RKO (cell line): ENCODE measurements around the gene BMP4.
"Not testable (repeated sequence)": the region's sequence is repeated elsewhere in the genome, so short reads cannot be mapped to it uniquely, and the experiment has no call there.

ENCODE experiments used
- DNase-seq: peaks from one replicate; pipeline ENCODE4 v3.0.0-alpha.2; 2016; ENCODE audit warnings: low spot score

BMP4 gene

GRCh38 chr14:53956427-53957201 lies at the start of gene BMP4:
BMP4 (minus strand) TSS chr14:53956825; CDS start chr14:53952222, 4,603 bp downstream.
- DNase-seq, result peak; percentile 38

- DNase-seq, result no peak
Observed at GRCh38 chr14:54003064-54003463, 46.4 kb upstream of the BMP4 start.

DNA sequence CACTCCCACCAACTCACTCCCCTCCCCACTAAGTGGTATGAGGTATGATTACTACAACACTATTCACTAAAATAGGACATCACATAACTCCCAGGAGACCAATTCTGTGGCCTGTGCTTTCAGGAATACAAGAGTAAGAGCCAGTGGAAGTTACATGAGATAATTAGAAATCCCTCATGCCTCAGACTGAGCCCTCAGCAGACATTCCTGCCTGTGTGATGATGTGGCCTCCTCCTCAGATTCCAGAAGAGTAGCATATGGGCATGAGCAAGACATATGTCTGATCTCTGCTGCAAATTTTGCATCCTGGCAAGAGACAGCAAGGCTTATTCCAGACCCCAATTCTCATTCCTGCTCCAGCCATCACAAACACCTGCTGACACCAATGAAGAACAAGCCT lies 46.0 kb upstream of the BMP4 start:
- DNase-seq, result no peak

GRCh38 chr14:54001189-54001878 lies 44.7 kb upstream of the BMP4 start:
- no peak for DNase-seq

DNA sequence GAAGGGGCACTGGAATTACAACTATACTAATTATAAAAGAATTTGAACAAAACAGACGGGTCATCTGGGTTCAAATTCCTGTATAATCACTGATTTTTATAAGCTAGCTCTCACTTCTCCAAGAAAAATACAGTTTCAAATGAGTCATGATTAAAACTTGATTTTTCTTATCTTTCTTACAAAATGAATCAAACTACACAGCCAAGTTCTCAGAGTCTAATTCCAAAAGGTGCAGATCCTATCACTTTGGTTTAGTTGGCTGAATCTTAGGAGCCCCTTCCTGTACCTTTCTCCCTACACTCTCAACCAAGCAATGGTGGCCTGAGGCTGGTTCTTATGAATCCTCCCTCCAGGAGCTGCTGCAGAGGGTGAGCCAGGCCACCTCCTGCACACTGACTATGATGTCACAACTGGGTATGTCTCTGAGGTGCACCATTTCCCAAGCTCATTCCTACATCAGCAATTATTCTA lies 43.8 kb upstream of the BMP4 start:
- no peak for DNase-seq

GRCh38 chr14:53999061-53999488 lies 42.5 kb upstream of the BMP4 start:
- no peak for DNase-seq

GRCh38 chr14:53996041-53996440 lies 39.4 kb upstream of the BMP4 start:
- no peak for DNase-seq

DNA sequence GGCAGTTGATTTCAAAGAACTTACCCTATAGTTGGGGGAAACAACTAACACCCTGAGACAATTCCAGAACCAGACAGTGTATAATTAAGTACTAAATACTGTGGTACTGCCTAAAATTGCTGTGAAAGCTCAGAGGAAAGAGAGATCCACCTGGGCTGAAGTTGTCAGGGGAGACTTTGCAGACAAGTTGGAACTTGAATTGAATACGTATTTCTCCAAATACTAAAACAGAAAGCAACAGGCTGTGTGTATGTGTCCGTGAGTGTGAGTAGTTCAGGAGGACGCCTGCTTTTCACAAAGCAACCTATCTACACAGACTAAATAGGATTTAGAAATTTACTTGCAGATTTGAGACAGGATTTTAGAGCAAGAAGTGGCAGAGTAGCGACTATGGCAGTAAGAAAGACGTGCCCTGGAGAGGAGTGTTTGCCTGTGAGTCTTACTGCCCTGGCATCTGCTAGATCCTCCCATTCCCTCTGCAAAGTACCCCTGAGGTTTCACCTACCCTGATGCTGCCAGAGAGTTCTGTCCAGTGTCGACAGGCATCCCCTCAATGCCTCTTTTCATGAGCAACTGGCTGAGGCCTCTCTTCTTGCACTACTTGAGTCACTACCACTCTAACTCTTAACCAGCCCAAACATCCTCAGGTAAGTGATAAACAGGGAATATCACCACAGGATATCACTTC lies 37.4 kb upstream of the BMP4 start:
- no peak for DNase-seq

GRCh38 chr14:53990978-53991377 lies 34.4 kb upstream of the BMP4 start:
- DNase-seq, result no peak

- not testable (repeated sequence) for DNase-seq
Observed at GRCh38 chr14:53986718-53987117, 30.1 kb upstream of the BMP4 start.

- not testable (repeated sequence) for DNase-seq
Observed at GRCh38 chr14:53984958-53985357, 28.3 kb upstream of the BMP4 start.

GRCh38 chr14:53983112-53983511 lies 26.5 kb upstream of the BMP4 start:
- no peak for DNase-seq

GRCh38 chr14:53982546-53982945 lies 25.9 kb upstream of the BMP4 start:
- no peak for DNase-seq

GRCh38 chr14:53979747-53980642 lies 23.4 kb upstream of the BMP4 start:
- DNase-seq, result no peak

DNA sequence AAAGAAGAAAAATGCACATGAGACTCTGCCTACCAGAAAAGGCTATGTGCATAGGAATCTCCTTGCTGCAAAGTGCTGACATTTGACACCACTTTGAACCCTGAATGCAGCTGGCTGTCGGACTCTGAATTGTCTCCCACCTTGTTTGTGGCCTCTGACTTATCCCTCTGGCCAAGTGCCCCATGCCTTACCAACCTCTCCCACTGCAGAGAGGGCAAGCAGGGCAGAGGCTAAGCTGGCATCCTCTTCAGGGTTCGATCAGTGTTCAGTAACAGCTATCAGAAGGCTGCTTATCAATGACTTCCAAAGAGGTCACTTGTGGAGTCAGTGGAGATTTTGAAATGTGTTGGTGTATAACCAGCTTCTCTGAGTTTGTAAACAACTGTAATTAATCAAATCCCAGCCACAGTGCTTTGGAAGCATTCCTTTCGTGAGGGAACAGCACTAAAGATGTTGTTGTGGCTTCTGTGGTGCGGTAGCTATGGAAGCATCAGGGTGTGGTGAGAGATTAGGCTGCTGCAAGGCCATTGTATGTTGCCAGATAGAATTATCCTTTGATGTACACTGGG lies 22.6 kb upstream of the BMP4 start:
- DNase-seq, result no peak

DNA sequence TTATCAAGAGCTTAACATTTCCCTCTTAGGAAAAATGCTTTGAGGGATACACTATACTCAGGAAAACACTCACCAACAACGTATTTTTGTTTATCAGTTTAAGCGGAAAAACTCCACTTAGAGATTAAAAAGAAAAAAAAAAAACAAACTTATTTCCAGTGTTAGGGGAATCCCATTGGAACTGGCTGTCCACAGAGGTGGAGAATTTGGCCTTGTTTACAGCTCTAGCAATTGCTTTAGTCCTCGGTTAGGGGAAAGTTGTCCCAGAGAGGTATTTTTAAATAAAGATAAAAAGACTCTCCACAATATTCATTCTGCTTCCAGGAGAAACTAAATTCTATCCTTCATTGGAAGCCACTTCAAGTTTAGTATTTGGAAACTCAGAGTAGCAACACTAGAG lies 21.6 kb upstream of the BMP4 start:
- DNase-seq, result no peak

- DNase-seq, result no peak
Observed at GRCh38 chr14:53975444-53975843, 18.8 kb upstream of the BMP4 start.

DNA sequence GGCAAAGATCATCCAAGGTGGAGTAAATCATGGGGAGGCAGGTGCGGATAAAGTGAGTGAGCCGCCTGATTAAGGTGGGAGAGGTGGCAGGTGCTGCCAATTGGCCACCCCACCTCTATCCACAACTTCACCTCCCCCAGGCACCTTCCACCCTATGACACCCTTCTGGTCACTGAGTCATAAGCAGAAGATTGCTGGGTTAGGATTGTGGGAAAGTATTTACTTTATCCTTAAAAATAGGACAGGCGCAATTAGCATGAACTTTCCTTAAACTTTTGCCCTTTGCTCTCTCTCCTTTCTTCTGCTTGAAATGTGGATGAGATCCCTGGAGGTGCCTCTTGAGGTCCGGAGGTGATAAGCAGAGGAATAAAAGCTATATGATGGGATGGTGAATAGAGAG lies 14.9 kb upstream of the BMP4 start:
- no peak for DNase-seq

- DNase-seq, result no peak
Observed at GRCh38 chr14:53969326-53969725, 12.7 kb upstream of the BMP4 start.

DNA sequence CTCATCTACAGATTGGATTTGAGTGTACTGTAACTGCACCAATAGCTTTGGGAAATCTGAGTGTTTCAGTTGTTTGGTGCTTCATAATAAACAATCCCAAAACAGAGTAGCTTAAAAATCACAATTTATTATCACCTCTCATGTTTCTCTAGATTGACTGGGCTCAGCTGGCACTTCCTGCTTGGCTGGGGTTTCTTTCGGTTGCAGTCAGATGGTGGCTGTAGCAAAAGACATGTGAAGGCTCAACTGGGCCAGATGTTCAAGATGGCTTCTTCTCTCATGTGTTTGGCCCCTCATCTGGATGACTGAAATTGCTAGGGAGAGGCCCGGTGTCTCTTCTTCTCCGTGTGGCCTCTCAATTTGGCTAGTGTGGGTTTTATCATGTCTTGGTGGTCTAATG lies 12.1 kb upstream of the BMP4 start:
- no peak for DNase-seq

DNA sequence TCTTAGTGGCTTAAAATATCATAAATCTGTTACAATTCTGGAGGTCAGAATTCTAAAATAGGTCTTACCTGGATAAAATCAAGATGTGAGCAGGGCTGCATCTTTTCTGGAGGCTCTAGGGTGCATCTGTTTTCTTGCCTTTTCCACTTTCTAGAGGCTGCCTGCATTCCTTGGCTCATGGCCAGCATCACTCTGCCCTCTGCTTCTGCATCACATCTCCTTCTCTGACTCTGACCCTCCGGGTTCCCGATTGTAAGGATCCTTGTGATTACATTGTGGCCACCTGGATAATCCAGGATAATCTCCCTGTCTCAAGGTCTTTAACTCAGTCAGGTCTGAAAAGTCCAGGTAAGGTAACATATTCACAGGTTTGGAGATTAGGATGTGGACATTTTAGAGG lies 11.0 kb upstream of the BMP4 start:
- no peak for DNase-seq

- DNase-seq, result no peak
Observed at GRCh38 chr14:53964249-53964648, 7.6 kb upstream of the BMP4 start.
